Measurements from ENCODE around the gene KBTBD13. TPM values are rescaled to one million over a fixed set of nuclear protein-coding genes. Genes with fewer than 3 reads are reported as not detected.

The KBTBD13 gene
- polyA plus RNA-seq, 1 donor (not counting 4 experiments of a cell fraction or from before 2014, with no cell fraction given): not detected

GRCh38 chr15:65100442-65100841 lies 23.9 kb downstream of the KBTBD13 start:
- Histone ChIP-seq H3K9me3 (ENCODE audit: control insufficient read depth, low read depth, low read length) (no peaks in the 10 kb centered on the region), H4K20me1 (ENCODE audit: control insufficient read depth, extremely low read depth, insufficient read depth, low read length) (no peaks in the 10 kb centered on the region), H3K4me2 (ENCODE audit: control insufficient read depth, extremely low read depth, insufficient read depth, low read depth, low read length) (no peak overlapping the region), H3K4me1 (ENCODE audit: control insufficient read depth, extremely low read depth, insufficient read depth, low read length) (no peaks in the 10 kb centered on the region), H2AFZ (ENCODE audit: control insufficient read depth, low read length) (no peak overlapping the region), H3K27me3 (ENCODE audit: control insufficient read depth, extremely low read depth, insufficient read depth, low read length) (no peaks in the 10 kb centered on the region), H3K9ac (ENCODE audit: control insufficient read depth, extremely low read depth, insufficient read depth, low read length) (no peak overlapping the region), H3K27ac (ENCODE audit: control insufficient read depth, insufficient read depth, low read length) (no peak overlapping the region), H3K79me2 (ENCODE audit: control insufficient read depth, insufficient read depth, low read length) (no peaks in the 10 kb centered on the region), H3K36me3 (ENCODE audit: control insufficient read depth in 2 of 2, extremely low read depth in 1 of 2, insufficient read depth in 2 of 2, low read length in 2 of 2) (peaks cover 12 to 25% of the 10 kb centered on the region in 2 experiments), H3K4me3 (ENCODE audit: control insufficient read depth in 2 of 3, extremely low read depth in 1 of 3, insufficient read depth in 2 of 3, low read depth in 1 of 3, low read length in 3 of 3) (no peak overlapping the region), H3K9me1 (ENCODE audit: control insufficient read depth, extremely low read depth, insufficient read depth, low read length) (no peaks in the 10 kb centered on the region)
- dilution Hi-C loops (cut with MboI; ENCODE audit: extremely low pct_ligation_motif_present, low sequenced_read_pairs): no loop called here
- no peak for FAIRE-seq
- DNase-seq (ENCODE audit: low read depth, low spot score): no peak
- TF ChIP-seq CTCF (optimal IDR thresholded peaks at IDR 0.05 in 1 of 3, IDR thresholded peaks at IDR 0.05 in 1 of 3, conservative IDR thresholded peaks at IDR 0.05 in 1 of 3; ENCODE audit: extremely low read depth in 1 of 3, insufficient read depth in 2 of 3, low read length in 3 of 3) (no peak), EZH2 (IDR thresholded peaks at IDR 0.05; ENCODE audit: low read length) (no peak)

GRCh38 chr15:65101411-65101890 lies 24.9 kb downstream of the KBTBD13 start:
- no peak overlapping the region for H2AFZ ChIP-seq (ENCODE audit: control insufficient read depth, low read length)
- no peaks in the 10 kb centered on the region for H3K27me3 ChIP-seq (ENCODE audit: control insufficient read depth, extremely low read depth, insufficient read depth, low read length)
- no peak overlapping the region for H3K4me2 ChIP-seq (ENCODE audit: control insufficient read depth, extremely low read depth, insufficient read depth, low read depth, low read length)
- no peaks in the 10 kb centered on the region for H3K9me3 ChIP-seq (ENCODE audit: control insufficient read depth, low read depth, low read length)
- peaks cover 15 to 25% of the 10 kb centered on the region in 2 experiments for H3K36me3 ChIP-seq (ENCODE audit: control insufficient read depth in 2 of 2, extremely low read depth in 1 of 2, insufficient read depth in 2 of 2, low read length in 2 of 2)
- H3K79me2 ChIP-seq (ENCODE audit: control insufficient read depth, insufficient read depth, low read length): no peaks in the 10 kb centered on the region
- FAIRE-seq (peak; percentile 78), DNase-seq (ENCODE audit: low read depth, low spot score) (no peak)
- TF ChIP-seq EZH2 (IDR thresholded peaks at IDR 0.05; ENCODE audit: low read length) (no peak), CTCF (optimal IDR thresholded peaks at IDR 0.05 in 1 of 3, IDR thresholded peaks at IDR 0.05 in 1 of 3, conservative IDR thresholded peaks at IDR 0.05 in 1 of 3; ENCODE audit: extremely low read depth in 1 of 3, insufficient read depth in 2 of 3, low read length in 3 of 3) (peak; percentile 78 to 91 (median 89))
- no peaks in the 10 kb centered on the region for H4K20me1 ChIP-seq (ENCODE audit: control insufficient read depth, extremely low read depth, insufficient read depth, low read length)
- H3K9me1 ChIP-seq (ENCODE audit: control insufficient read depth, extremely low read depth, insufficient read depth, low read length): no peaks in the 10 kb centered on the region
- H3K4me1 ChIP-seq (ENCODE audit: control insufficient read depth, extremely low read depth, insufficient read depth, low read length): no peaks in the 10 kb centered on the region
- no peak overlapping the region for H3K27ac ChIP-seq (ENCODE audit: control insufficient read depth, insufficient read depth, low read length)
- dilution Hi-C loops (cut with MboI; ENCODE audit: extremely low pct_ligation_motif_present, low sequenced_read_pairs): no loop called here
- no peak overlapping the region for H3K4me3 ChIP-seq (ENCODE audit: control insufficient read depth in 2 of 3, extremely low read depth in 1 of 3, insufficient read depth in 2 of 3, low read depth in 1 of 3, low read length in 3 of 3)
- H3K9ac ChIP-seq (ENCODE audit: control insufficient read depth, extremely low read depth, insufficient read depth, low read length): no peak overlapping the region

Data from keratinocyte (primary cell).